ENCODE results near the gene C11orf52.
"Not testable (repeated sequence)": the region's sequence is repeated elsewhere in the genome, so short reads cannot be mapped to it uniquely, and the experiment has no call there.

DNA sequence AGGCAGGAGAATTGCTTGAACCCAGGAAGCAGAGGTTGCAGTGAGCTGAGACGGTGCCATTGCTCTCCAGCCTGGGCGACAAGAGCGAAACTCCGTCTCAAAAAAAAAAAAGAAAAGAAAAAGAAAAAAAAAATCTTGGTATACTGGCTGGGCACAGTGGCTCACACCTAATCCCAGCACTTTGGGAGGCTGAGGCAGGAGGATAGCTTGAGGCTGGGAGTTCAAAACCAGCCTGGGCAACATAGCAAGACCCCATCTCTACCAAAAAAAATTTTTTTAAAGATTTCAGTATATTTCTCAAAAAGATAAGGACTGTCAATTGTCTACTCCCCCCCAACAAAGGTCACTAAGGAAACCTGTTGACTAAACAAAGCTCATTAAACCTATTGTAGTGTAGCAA lies 33.7 kb upstream of the C11orf52 start:
- TF ChIP-seq, protein P1, sequence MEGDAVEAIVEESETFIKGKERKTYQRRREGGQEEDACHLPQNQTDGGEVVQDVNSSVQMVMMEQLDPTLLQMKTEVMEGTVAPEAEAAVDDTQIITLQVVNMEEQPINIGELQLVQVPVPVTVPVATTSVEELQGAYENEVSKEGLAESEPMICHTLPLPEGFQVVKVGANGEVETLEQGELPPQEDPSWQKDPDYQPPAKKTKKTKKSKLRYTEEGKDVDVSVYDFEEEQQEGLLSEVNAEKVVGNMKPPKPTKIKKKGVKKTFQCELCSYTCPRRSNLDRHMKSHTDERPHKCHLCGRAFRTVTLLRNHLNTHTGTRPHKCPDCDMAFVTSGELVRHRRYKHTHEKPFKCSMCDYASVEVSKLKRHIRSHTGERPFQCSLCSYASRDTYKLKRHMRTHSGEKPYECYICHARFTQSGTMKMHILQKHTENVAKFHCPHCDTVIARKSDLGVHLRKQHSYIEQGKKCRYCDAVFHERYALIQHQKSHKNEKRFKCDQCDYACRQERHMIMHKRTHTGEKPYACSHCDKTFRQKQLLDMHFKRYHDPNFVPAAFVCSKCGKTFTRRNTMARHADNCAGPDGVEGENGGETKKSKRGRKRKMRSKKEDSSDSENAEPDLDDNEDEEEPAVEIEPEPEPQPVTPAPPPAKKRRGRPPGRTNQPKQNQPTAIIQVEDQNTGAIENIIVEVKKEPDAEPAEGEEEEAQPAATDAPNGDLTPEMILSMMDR (conservative IDR thresholded peaks at IDR 0.05; ENCODE audit: low read depth, low read length): not testable (repeated sequence)
- not testable (repeated sequence) for TF ChIP-seq POLR2A (IDR thresholded peaks at IDR 0.05; ENCODE audit: low read depth, low read length); CHD1 (IDR thresholded peaks at IDR 0.05; ENCODE audit: low read depth, low read length); MAZ (IDR thresholded peaks at IDR 0.05; ENCODE audit: borderline replicate concordance, low read depth, low read length); MAFK (IDR thresholded peaks at IDR 0.05; ENCODE audit: low read depth, low read length); RFX5 (IDR thresholded peaks at IDR 0.05; ENCODE audit: low read depth, low read length)
